Fibroblast of peridontal ligament (primary cell): Measurements from ENCODE around the gene ALDOC.

ENCODE experiments used
- DNase-seq: peaks from one replicate; pipeline ENCODE4 v3.0.0-alpha.2; 2010; ENCODE audit errors: extremely low read depth

Gene ALDOC

GRCh38 chr17:28552176-28552999 is 24.3 kb downstream of the ALDOC start, which contains the start of gene UNC119:
TSS of gene UNC119 (minus strand) at chr17:28552624. CDS start at chr17:28552557, 67 bp downstream.
- peak; percentile 38 for DNase-seq

GRCh38 chr17:28551421-28552175 is 25.1 kb downstream of the ALDOC start:
- peak; percentile 17 for DNase-seq

GRCh38 chr17:28550858-28551257 is 25.8 kb downstream of the ALDOC start:
- DNase-seq = no peak

GRCh38 chr17:28549236-28550132 is 27.2 kb downstream of the ALDOC start:
- DNase-seq = no peak

- DNase-seq = no peak
These were observed 28.1 kb downstream of the ALDOC start for GRCh38 chr17:28548417-28549130.

- peak; percentile 60 for DNase-seq
These were observed 28.9 kb downstream of the ALDOC start for GRCh38 chr17:28547623-28548416.

- DNase-seq = no peak
These were observed 29.5 kb downstream of the ALDOC start for GRCh38 chr17:28547096-28547622.

GRCh38 chr17:28545787-28546415 is 30.8 kb downstream of the ALDOC start:
- DNase-seq = no peak

GRCh38 chr17:28545141-28545503 is 31.6 kb downstream of the ALDOC start:
- DNase-seq = no peak

- no peak for DNase-seq
These were observed 32.1 kb downstream of the ALDOC start for GRCh38 chr17:28544402-28545140.

GRCh38 chr17:28541439-28541838 is 35.3 kb downstream of the ALDOC start:
- DNase-seq = no peak

- no peak for DNase-seq
These were observed 36.5 kb downstream of the ALDOC start for GRCh38 chr17:28540231-28540630.

- DNase-seq = no peak
These were observed 38.3 kb downstream of the ALDOC start for GRCh38 chr17:28538296-28538895.

- DNase-seq = no peak
These were observed 39.5 kb downstream of the ALDOC start for GRCh38 chr17:28537219-28537610.

- DNase-seq = no peak
These were observed 40.0 kb downstream of the ALDOC start for GRCh38 chr17:28536532-28537218.

- no peak for DNase-seq
These were observed 41.8 kb downstream of the ALDOC start for GRCh38 chr17:28534740-28535375.

- no peak for DNase-seq
These were observed 43.4 kb downstream of the ALDOC start for GRCh38 chr17:28533091-28533807.
